SK-N-SH (cell line): Measurements from ENCODE around the gene PAIP1.

Source experiments
- EP300 ChIP-seq, 2 experiments: IDR thresholded peaks; 2 replicates each; pipeline versions ENCODE4 v1.4.0 to v1.6.1; 2012; ENCODE audit warnings: borderline replicate concordance in 1 of 2, low read depth in 1 of 2, low read length in 1 of 2
- TF ChIP-seq, protein P1 (sequence below): fragments of 200-600 bp; sonication (generic); IDR thresholded peaks from 2 replicates; pipeline ENCODE4 v1.6.1; 2017; ENCODE audit warnings: antibody characterized with exemption, mild to moderate bottlenecking, moderate library complexity

DNA sequence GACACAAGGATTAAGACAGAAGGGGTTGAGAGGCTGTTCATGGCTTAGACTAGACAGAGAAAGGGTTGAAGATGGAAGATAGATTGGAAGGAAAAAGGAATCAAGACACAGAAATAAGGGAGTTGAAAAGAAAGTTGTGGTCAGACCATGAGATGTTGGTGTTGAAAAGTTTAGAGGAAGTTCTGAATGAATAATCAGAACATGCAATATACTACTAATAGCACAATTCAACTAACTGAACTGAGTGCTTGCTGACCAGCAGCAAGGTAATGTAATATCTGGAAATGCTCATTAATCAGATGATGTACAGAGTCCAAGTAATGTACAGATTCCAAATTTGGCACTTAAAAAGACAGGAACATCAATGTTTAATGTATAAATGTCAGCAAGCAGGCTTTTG is 35.5 kb upstream of the PAIP1 start:
- no peak for TF ChIP-seq EP300 (IDR thresholded peaks at IDR 0.05; ENCODE audit: borderline replicate concordance in 1 of 2, low read depth in 1 of 2, low read length in 1 of 2)
- TF ChIP-seq, protein P1, sequence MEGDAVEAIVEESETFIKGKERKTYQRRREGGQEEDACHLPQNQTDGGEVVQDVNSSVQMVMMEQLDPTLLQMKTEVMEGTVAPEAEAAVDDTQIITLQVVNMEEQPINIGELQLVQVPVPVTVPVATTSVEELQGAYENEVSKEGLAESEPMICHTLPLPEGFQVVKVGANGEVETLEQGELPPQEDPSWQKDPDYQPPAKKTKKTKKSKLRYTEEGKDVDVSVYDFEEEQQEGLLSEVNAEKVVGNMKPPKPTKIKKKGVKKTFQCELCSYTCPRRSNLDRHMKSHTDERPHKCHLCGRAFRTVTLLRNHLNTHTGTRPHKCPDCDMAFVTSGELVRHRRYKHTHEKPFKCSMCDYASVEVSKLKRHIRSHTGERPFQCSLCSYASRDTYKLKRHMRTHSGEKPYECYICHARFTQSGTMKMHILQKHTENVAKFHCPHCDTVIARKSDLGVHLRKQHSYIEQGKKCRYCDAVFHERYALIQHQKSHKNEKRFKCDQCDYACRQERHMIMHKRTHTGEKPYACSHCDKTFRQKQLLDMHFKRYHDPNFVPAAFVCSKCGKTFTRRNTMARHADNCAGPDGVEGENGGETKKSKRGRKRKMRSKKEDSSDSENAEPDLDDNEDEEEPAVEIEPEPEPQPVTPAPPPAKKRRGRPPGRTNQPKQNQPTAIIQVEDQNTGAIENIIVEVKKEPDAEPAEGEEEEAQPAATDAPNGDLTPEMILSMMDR = no peak
